Ovary (tissue), 9 donors: ENCODE measurements around the gene PER3. TPM values are rescaled to one million over a fixed set of nuclear protein-coding genes. Genes with fewer than 3 reads are reported as not detected.

Source experiments
- DNase-seq, 5 donors: peaks; one replicate each; pipeline ENCODE4 v3.0.0-alpha.2; 2019 to 2020
- H3K27ac ChIP-seq, 2 donors: fragments of 200-600 bp; one replicate each; pipeline versions ENCODE4 v1.5.1 to v1.8.0; 2019 to 2022
- H3K27me3 ChIP-seq: fragments of 200-600 bp; one replicate; pipeline ENCODE4 v1.8.0; 2022
- H3K36me3 ChIP-seq: fragments of 200-600 bp; sonication (generic); one replicate; pipeline ENCODE4 v1.5.1; 2019
- H3K4me1 ChIP-seq: one replicate; pipeline ENCODE4 v1.8.1; 2013; ENCODE audit warnings: mild to moderate bottlenecking, moderate library complexity; ENCODE audit not compliant: insufficient read depth
- H3K4me3 ChIP-seq: fragments of 200-600 bp; sonication (generic); one replicate; pipeline ENCODE4 v1.5.1; 2017
- H3K9me3 ChIP-seq, 2 donors: fragments of 200-600 bp in 1 of 2; sonication (generic) in 1 of 2; one replicate each; pipeline versions ENCODE4 v1.5.1 to v1.8.1; 2013 to 2019; ENCODE audit warnings: mild to moderate bottlenecking in 1 of 2, moderate library complexity in 1 of 2
- EP300 ChIP-seq: sonication (generic); formaldehyde crosslinking; IDR thresholded peaks from one replicate; pipeline ENCODE4 v1.6.1; 2017; ENCODE audit warnings: antibody characterized with exemption
- POLR2A ChIP-seq: fragments of 450-650 bp; IDR thresholded peaks from one replicate; pipeline ENCODE4 v1.6.1; 2017; ENCODE audit warnings: antibody characterized with exemption, mild to moderate bottlenecking, moderate library complexity
- WGBS, 3 donors: extraction: QIAGEN DNeasy Blood & Tissue Kit in 1 of 3; methylation state at CpG; one replicate each; pipeline versions ENCODE4 v1.1.5 to v1.1.7; 2013 to 2017; 5-methylcytosine and 5-hydroxymethylcytosine counted together
- intact Hi-C, 4 donors: fragments of 100-400 bp; cut with DNase I; formaldehyde crosslinking; loops; one replicate each; pipeline versions ENCODE4 v1.11.0 to v1.15.1; 2022 to 2023
- polyA plus RNA-seq, 2 donors: library from polyadenylated mRNA; stranded (reverse); fragments of 200-250 nt in 1 of 2; fragments of 350-450 nt in 1 of 2; fragmentation: Illumina TruSeq in 1 of 2; extraction: RNeasy Lipid Tissue Mini Kit (QIAGEN cat#74804) in 1 of 2; gene quantifications; one replicate each; pipeline ENCODE4 v1.2.3, GENCODE V29; 2013 to 2014
- total RNA-seq, 7 donors: library from RNA; depleted of rRNA in 2 of 7; stranded (reverse); fragments of >200 nt in 2 of 7; fragmentation: NEBNext Ultra II Directional in 3 of 7; extraction: Animal tissue kit (Norgen Biotek cat#: 25700) in 3 of 7; gene quantifications; one replicate each; pipeline versions ENCODE4 v1.1.0 to v1.2.4, GENCODE V29; 2016 to 2023
- TF ChIP-seq, protein P1 (sequence below), 3 donors: fragments of 450-650 bp in 2 of 3; fragments of 200-600 bp in 1 of 3; IDR thresholded peaks; one replicate each; pipeline versions ENCODE4 v1.5.1 to v1.8.0; 2016 to 2022; ENCODE audit warnings: antibody characterized with exemption in 3 of 3, mild to moderate bottlenecking in 1 of 3
- donor health status: DM: no; HTN: no; CAD: no; lungs with moderate emphysema.
- donor health status: DM: no; HTN: no; CAD: no.
- donor health status: Bipolar disorder and iron deficiency.
- donor health status: DM: yes; HTN: yes; CAD: no.
- donor health status: DM: no; HTN: no; CAD: no.
- donor health status: DM: yes; HTN: yes; CAD: no.

Gene PER3
- total and polyA plus RNA-seq, 9 donors = 11.9 to 49.8 (median 25.3) TPM

DNA sequence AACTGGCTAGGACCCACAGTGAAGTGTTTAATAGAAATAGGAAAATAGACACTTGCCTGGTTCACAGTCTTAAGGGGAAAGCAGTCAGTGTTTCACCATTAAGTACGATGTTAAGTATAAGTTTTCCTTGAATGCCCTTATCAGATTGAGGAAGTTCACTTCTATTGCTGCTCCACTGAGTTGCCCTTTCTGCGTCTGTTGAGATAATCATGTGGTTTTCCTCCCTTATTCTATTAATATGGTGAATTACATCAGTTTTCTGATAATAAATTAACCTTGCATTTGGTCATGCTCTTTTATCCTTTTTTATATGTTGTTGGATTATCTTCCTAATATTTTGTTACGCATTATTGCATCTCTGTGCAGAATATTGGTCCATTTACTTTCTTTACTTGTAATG lies 47.4 kb downstream of the PER3 start:
- DNase-seq = no peak
- TF ChIP-seq, protein P1, sequence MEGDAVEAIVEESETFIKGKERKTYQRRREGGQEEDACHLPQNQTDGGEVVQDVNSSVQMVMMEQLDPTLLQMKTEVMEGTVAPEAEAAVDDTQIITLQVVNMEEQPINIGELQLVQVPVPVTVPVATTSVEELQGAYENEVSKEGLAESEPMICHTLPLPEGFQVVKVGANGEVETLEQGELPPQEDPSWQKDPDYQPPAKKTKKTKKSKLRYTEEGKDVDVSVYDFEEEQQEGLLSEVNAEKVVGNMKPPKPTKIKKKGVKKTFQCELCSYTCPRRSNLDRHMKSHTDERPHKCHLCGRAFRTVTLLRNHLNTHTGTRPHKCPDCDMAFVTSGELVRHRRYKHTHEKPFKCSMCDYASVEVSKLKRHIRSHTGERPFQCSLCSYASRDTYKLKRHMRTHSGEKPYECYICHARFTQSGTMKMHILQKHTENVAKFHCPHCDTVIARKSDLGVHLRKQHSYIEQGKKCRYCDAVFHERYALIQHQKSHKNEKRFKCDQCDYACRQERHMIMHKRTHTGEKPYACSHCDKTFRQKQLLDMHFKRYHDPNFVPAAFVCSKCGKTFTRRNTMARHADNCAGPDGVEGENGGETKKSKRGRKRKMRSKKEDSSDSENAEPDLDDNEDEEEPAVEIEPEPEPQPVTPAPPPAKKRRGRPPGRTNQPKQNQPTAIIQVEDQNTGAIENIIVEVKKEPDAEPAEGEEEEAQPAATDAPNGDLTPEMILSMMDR (IDR thresholded peaks at IDR 0.05) = no peak
- TF ChIP-seq POLR2A (no peak), EP300 (no peak)
- Histone ChIP-seq H3K27ac (no peak overlapping the region), H3K36me3 (no peaks in the 10 kb centered on the region), H3K4me1 (no peaks in the 10 kb centered on the region), H3K9me3 (no peaks in the 10 kb centered on the region), H3K27me3 (no peaks in the 10 kb centered on the region), H3K4me3 (no peak overlapping the region)
- intact Hi-C loops = no loop called here
- 69 to 81% (median 79%) methylated on average over 3 of the region's 3 CpGs for WGBS, 3 donors

DNA sequence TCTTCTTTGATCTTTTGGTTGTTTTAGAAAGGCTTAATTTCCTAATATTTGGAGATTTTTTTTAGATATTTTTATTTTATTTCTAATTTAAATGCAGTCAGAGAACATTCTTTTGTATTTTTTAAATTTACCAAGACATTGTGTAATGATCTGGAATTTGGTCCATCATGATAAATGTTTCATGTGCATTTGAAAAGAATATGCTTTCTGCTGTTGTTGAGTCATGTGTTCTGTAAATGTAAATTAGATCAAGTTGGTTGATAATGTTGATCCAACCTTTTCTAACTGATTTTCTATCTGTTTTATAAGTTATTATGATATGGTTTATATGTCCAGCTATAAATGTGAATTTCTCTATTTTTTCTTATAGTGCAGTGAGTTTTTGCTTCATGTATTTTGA lies 48.9 kb downstream of the PER3 start:
- Histone ChIP-seq H3K36me3 (no peaks in the 10 kb centered on the region), H3K9me3 (no peaks in the 10 kb centered on the region), H3K4me1 (no peaks in the 10 kb centered on the region), H3K27me3 (no peaks in the 10 kb centered on the region), H3K4me3 (no peak overlapping the region), H3K27ac (no peak overlapping the region)
- intact Hi-C loops = no loop called here
- TF ChIP-seq, protein P1 (IDR thresholded peaks at IDR 0.05) = no peak
- no peak for TF ChIP-seq POLR2A
- no peak for DNase-seq

DNA sequence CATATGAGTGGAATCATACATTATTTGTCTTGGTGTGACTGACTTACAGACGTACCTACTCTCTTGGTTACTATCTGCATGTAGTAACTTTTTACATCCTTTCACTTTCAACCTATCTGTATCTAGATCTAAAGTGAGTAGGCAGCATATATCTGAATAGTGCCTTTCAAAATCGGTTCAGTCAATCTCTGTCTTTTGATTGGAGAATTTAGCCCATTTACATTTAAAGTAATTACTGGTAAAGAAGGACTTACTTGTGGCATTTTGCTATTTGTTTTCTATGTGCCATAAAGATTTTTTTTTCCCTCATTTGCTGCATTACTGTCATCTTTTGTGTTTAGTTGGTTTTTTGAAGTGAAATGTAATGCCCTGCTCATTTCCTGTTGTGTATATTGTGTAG lies 54.6 kb downstream of the PER3 start:
- intact Hi-C loops = no loop called here
- no peaks in the 10 kb centered on the region for H3K36me3 ChIP-seq
- no peaks in the 10 kb centered on the region for H3K4me1 ChIP-seq
- no peak for DNase-seq
- H3K27me3 ChIP-seq = no peaks in the 10 kb centered on the region
- H3K27ac ChIP-seq = no peak overlapping the region
- H3K4me3 ChIP-seq = no peak overlapping the region
- WGBS, 3 donors = 97 to 100% (median 99%) methylated on average over 2 of the region's 2 CpGs
- H3K9me3 ChIP-seq = peaks cover 0 to 9% of the 10 kb centered on the region in 2 donors
- TF ChIP-seq POLR2A = no peak
- no peak for TF ChIP-seq EP300
- TF ChIP-seq, protein P1 (IDR thresholded peaks at IDR 0.05) = no peak

DNA sequence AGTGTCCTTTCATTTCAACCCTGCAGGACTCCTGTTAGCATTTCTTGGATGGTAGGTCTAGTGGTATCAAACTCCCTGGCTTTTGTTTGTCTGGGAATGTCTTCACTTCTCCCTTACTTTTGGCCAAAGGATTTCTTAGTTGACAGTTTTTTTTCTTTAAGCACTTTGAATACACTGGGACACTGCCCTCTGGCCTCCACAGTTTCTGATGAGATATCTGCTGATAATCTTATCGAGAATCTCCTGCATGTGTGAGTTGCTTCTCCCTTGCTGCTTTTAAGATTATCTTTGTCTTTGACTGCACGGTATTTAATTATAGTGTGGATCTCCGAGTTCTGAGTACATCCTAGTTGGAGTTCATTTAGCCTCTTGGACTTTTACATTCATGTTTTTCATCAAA lies 55.4 kb downstream of the PER3 start:
- DNase-seq = no peak
- 97 to 99% (median 99%) methylated on average over 3 of the region's 3 CpGs for whole genome bisulfite sequencing, 3 donors
- Histone ChIP-seq H3K4me1 (no peaks in the 10 kb centered on the region), H3K36me3 (no peaks in the 10 kb centered on the region), H3K27ac (no peak overlapping the region), H3K4me3 (no peak overlapping the region), H3K27me3 (no peaks in the 10 kb centered on the region), H3K9me3 (peaks cover 0 to 9% of the 10 kb centered on the region in 2 donors)
- intact Hi-C loops = no loop called here
- TF ChIP-seq POLR2A = no peak
- no peak for TF ChIP-seq EP300
- TF ChIP-seq, protein P1 (IDR thresholded peaks at IDR 0.05) = no peak

DNA sequence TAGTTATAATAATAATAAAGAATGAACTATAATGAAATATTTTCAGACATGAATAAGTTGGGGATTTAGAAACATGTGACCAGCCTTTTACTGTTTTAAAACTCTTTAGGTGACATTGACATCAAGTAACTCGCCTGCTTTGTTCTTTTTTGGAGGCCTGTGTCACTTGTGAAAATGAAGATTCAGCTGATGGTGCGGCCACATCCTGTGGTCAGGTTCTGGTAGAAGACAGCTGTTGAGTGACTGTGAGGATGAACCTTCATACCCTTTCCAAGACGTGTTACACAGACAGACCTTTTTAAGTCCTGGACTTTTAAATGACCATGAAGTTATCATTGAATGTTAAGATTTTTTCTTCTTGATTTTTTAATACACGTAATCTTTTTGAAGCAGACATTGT lies 58.4 kb downstream of the PER3 start:
- H3K36me3 ChIP-seq = no peaks in the 10 kb centered on the region
- H3K9me3 ChIP-seq = peaks cover 0 to 9% of the 10 kb centered on the region in 2 donors
- no peak overlapping the region for H3K4me3 ChIP-seq
- no peak for TF ChIP-seq EP300
- TF ChIP-seq POLR2A = no peak
- TF ChIP-seq, protein P1 (IDR thresholded peaks at IDR 0.05) = no peak
- no peak overlapping the region for H3K27ac ChIP-seq
- DNase-seq = no peak
- 93 to 96% (median 94%) methylated on average over 4 of the region's 4 CpGs for WGBS, 3 donors
- peaks cover 1% of the 10 kb centered on the region for H3K4me1 ChIP-seq
- H3K27me3 ChIP-seq = no peaks in the 10 kb centered on the region
- intact Hi-C loops = no loop called here
